HepG2 (cell line): ENCODE data around the gene ACACB.

Source experiments
- ATAD3A ChIP-seq: sonication (generic); formaldehyde crosslinking; IDR thresholded peaks from 2 replicates; pipeline ENCODE4 v1.4.0; 2020; ENCODE audit warnings: missing genetic modification reagents
- GABPA ChIP-seq, 2 experiments: IDR thresholded peaks; 2 replicates each; pipeline ENCODE4 v1.6.1; 2011 to 2016; ENCODE audit warnings: low read depth in 2 of 2, low read length in 1 of 2, missing biosample characterization in 1 of 2, missing genetic modification characterization in 1 of 2
- ZBTB20 ChIP-seq: sonication (generic); formaldehyde crosslinking; IDR thresholded peaks from 2 replicates; pipeline ENCODE4 v1.8.1; 2023; ENCODE audit warnings: missing genetic modification reagents, low read depth, mild to moderate bottlenecking, borderline replicate concordance
- ZNF589 ChIP-seq: sonication (generic); formaldehyde crosslinking; conservative IDR thresholded peaks from 2 replicates; pipeline ENCODE4 v1.8.0; 2022; ENCODE audit warnings: mild to moderate bottlenecking, moderate library complexity, missing genetic modification reagents
- ZZZ3 ChIP-seq: sonication (generic); formaldehyde crosslinking; IDR thresholded peaks from 2 replicates; pipeline ENCODE4 v1.4.0; 2020; ENCODE audit warnings: missing genetic modification reagents, mild to moderate bottlenecking, borderline replicate concordance

GRCh38 chr12:109267361-109267760 is 151.0 kb downstream of the ACACB start:
- no peak for TF ChIP-seq ZBTB20 (CRISPR knock-in tag)
- TF ChIP-seq ZNF589 (CRISPR knock-in tag) = no peak
- no peak for TF ChIP-seq ATAD3A
- TF ChIP-seq GABPA (IDR thresholded peaks at IDR 0.05; ENCODE audit: low read depth, low read length) = no peak
- TF ChIP-seq GABPA (CRISPR knock-in tag; IDR thresholded peaks at IDR 0.05; ENCODE audit: low read depth) = no peak
- no peak for TF ChIP-seq ZZZ3 (CRISPR knock-in tag)
